Lower leg skin (tissue), 3 donors: ENCODE results near the gene MMAA.

Source experiments
- POLR2A ChIP-seq, 2 donors: fragments of 450-650 bp; IDR thresholded peaks; one replicate each; pipeline ENCODE4 v1.6.1; 2016 to 2017; ENCODE audit warnings: antibody characterized with exemption in 2 of 2, mild to moderate bottlenecking in 1 of 2, moderate library complexity in 1 of 2
- TF ChIP-seq, protein P1 (sequence below), 3 donors: fragments of 450-650 bp; IDR thresholded peaks; one replicate each; pipeline ENCODE4 v1.5.1; 2016; ENCODE audit warnings: antibody characterized with exemption in 3 of 3, mild to moderate bottlenecking in 3 of 3, moderate library complexity in 2 of 3

DNA sequence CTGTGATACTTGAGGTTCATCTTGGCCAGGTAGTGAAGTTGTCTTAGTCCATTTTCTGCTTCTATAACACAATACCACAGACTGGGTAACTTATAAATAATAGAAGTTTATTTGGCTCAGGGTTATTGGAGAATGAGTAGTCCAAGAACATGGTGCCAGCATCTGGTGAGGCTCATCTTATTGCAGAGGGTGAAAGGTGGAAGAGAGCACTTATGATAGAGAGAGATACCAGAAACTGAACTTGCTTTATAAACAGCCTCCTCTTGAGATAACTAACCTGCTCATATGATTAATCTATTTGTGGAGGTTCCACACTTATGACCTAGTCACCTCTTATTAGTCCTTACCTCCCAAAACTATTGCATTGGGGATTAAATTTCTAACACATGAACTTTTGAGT lies 62.3 kb downstream of the MMAA start:
- TF ChIP-seq, protein P1, sequence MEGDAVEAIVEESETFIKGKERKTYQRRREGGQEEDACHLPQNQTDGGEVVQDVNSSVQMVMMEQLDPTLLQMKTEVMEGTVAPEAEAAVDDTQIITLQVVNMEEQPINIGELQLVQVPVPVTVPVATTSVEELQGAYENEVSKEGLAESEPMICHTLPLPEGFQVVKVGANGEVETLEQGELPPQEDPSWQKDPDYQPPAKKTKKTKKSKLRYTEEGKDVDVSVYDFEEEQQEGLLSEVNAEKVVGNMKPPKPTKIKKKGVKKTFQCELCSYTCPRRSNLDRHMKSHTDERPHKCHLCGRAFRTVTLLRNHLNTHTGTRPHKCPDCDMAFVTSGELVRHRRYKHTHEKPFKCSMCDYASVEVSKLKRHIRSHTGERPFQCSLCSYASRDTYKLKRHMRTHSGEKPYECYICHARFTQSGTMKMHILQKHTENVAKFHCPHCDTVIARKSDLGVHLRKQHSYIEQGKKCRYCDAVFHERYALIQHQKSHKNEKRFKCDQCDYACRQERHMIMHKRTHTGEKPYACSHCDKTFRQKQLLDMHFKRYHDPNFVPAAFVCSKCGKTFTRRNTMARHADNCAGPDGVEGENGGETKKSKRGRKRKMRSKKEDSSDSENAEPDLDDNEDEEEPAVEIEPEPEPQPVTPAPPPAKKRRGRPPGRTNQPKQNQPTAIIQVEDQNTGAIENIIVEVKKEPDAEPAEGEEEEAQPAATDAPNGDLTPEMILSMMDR (IDR thresholded peaks at IDR 0.05): no peak
- no peak for TF ChIP-seq POLR2A (IDR thresholded peaks at IDR 0.05)
